B cell (primary cell): ENCODE data around the gene KNG1.

Source experiments
- EZH2 ChIP-seq: IDR thresholded peaks from 2 replicates; pipeline ENCODE4 v1.6.1; 2012; ENCODE audit warnings: borderline replicate concordance, low read depth, mild to moderate bottlenecking, moderate library complexity, low read length; ENCODE audit not compliant: insufficient read depth, poor library complexity, severe bottlenecking
- TF ChIP-seq, protein P1 (sequence below): fragments of 200-600 bp; IDR thresholded peaks from one replicate; pipeline ENCODE4 v1.8.0; 2022; ENCODE audit warnings: antibody characterized with exemption, mild to moderate bottlenecking

GRCh38 chr3:186754871-186755270, 37.7 kb downstream of the KNG1 start:
- TF ChIP-seq EZH2 = no peak
- TF ChIP-seq, protein P1, sequence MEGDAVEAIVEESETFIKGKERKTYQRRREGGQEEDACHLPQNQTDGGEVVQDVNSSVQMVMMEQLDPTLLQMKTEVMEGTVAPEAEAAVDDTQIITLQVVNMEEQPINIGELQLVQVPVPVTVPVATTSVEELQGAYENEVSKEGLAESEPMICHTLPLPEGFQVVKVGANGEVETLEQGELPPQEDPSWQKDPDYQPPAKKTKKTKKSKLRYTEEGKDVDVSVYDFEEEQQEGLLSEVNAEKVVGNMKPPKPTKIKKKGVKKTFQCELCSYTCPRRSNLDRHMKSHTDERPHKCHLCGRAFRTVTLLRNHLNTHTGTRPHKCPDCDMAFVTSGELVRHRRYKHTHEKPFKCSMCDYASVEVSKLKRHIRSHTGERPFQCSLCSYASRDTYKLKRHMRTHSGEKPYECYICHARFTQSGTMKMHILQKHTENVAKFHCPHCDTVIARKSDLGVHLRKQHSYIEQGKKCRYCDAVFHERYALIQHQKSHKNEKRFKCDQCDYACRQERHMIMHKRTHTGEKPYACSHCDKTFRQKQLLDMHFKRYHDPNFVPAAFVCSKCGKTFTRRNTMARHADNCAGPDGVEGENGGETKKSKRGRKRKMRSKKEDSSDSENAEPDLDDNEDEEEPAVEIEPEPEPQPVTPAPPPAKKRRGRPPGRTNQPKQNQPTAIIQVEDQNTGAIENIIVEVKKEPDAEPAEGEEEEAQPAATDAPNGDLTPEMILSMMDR = no peak
